HG03520 (cell line): ENCODE data around the gene EXOSC1.
"Not testable (repeated sequence)": the region's sequence is repeated elsewhere in the genome, so short reads cannot be mapped to it uniquely, and the experiment has no call there.

Experiments used
- ATAC-seq: cut with Tn5 transposase; IDR thresholded peaks from one replicate; pipeline ENCODE4 v1.9.1; 2021; ENCODE audit warnings: mild to moderate bottlenecking, moderate library complexity; ENCODE audit not compliant: unreplicated experiment

EXOSC1 gene

GRCh38 chr10:97459933-97460332, 14.1 kb upstream of the EXOSC1 start:
- no peak for ATAC-seq

GRCh38 chr10:97459111-97459510, 13.3 kb upstream of the EXOSC1 start:
- no peak for ATAC-seq

- ATAC-seq, result no peak
Measured at GRCh38 chr10:97456686-97457065, 10.9 kb upstream of the EXOSC1 start.

- ATAC-seq, result no peak
Measured at GRCh38 chr10:97456034-97456685, 10.4 kb upstream of the EXOSC1 start.

- no peak for ATAC-seq
Measured at GRCh38 chr10:97454330-97455036, 8.7 kb upstream of the EXOSC1 start.

- no peak for ATAC-seq
Measured at GRCh38 chr10:97452352-97452751, 6.5 kb upstream of the EXOSC1 start.

GRCh38 chr10:97451605-97452004, 5.8 kb upstream of the EXOSC1 start:
- ATAC-seq, result no peak

- no peak for ATAC-seq
Measured at GRCh38 chr10:97450828-97451227, 5.0 kb upstream of the EXOSC1 start.

GRCh38 chr10:97445357-97445721, 467 bp downstream of the EXOSC1 start:
- no peak for ATAC-seq

GRCh38 chr10:97444212-97444611, 1.6 kb downstream of the EXOSC1 start:
- ATAC-seq, result no peak

GRCh38 chr10:97442277-97442676, 3.5 kb downstream of the EXOSC1 start:
- ATAC-seq, result no peak

- ATAC-seq, result no peak
Measured at GRCh38 chr10:97435211-97435610, 10.6 kb downstream of the EXOSC1 start.

- no peak for ATAC-seq
Measured at GRCh38 chr10:97434557-97434956, 11.2 kb downstream of the EXOSC1 start.

GRCh38 chr10:97434055-97434454, 11.8 kb downstream of the EXOSC1 start:
- no peak for ATAC-seq

GRCh38 chr10:97428572-97428981, 17.2 kb downstream of the EXOSC1 start:
- ATAC-seq, result no peak

GRCh38 chr10:97427571-97428179, 18.1 kb downstream of the EXOSC1 start:
- no peak for ATAC-seq

- ATAC-seq, result no peak
Measured at GRCh38 chr10:97426776-97427570, 18.8 kb downstream of the EXOSC1 start.

- ATAC-seq, result peak; percentile 71
Measured at GRCh38 chr10:97425964-97426775, 19.6 kb downstream of the EXOSC1 start, which contains the start of gene PGAM1. Gene PGAM1, plus strand, starts transcription at chr10:97426191. Its CDS starts 117 bp downstream, at chr10:97426308.

- not testable (repeated sequence) for ATAC-seq
Measured at GRCh38 chr10:97423757-97424098, 22.1 kb downstream of the EXOSC1 start.

GRCh38 chr10:97416565-97416964, 29.2 kb downstream of the EXOSC1 start:
- no peak for ATAC-seq

GRCh38 chr10:97412891-97413304, 32.9 kb downstream of the EXOSC1 start:
- no peak for ATAC-seq
